Breast epithelium (tissue), 3 donors: ENCODE data around the gene NELL2.

ENCODE experiments used
- POLR2A ChIP-seq: fragments of 450-650 bp; IDR thresholded peaks from one replicate; pipeline ENCODE4 v1.6.1; 2016; ENCODE audit warnings: antibody characterized with exemption, mild to moderate bottlenecking, moderate library complexity
- TF ChIP-seq, protein P1 (sequence below), 3 donors: fragments of 450-650 bp; IDR thresholded peaks; one replicate each; pipeline ENCODE4 v1.5.1; 2016 to 2017; ENCODE audit warnings: antibody characterized with exemption in 3 of 3, mild to moderate bottlenecking in 3 of 3, moderate library complexity in 3 of 3

DNA sequence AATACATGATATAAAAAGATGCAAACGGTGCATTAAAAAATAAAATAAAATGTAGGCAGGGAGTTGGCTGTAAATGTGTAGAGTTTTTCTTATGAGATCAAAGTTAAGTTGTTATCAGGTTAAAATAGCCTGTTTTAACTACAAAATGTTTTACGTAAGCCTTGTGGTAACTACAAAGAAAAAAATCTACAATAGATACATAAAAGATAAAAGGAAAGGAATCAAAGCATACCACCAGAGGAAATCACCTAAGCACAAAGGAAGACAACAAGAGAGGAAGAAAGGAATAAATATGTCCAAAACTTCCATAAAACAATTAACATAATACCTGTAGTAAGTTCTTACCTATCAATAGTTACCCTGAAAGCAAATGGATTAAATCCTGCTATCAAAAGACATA, 12.2 kb downstream of the NELL2 start:
- TF ChIP-seq, protein P1, sequence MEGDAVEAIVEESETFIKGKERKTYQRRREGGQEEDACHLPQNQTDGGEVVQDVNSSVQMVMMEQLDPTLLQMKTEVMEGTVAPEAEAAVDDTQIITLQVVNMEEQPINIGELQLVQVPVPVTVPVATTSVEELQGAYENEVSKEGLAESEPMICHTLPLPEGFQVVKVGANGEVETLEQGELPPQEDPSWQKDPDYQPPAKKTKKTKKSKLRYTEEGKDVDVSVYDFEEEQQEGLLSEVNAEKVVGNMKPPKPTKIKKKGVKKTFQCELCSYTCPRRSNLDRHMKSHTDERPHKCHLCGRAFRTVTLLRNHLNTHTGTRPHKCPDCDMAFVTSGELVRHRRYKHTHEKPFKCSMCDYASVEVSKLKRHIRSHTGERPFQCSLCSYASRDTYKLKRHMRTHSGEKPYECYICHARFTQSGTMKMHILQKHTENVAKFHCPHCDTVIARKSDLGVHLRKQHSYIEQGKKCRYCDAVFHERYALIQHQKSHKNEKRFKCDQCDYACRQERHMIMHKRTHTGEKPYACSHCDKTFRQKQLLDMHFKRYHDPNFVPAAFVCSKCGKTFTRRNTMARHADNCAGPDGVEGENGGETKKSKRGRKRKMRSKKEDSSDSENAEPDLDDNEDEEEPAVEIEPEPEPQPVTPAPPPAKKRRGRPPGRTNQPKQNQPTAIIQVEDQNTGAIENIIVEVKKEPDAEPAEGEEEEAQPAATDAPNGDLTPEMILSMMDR (IDR thresholded peaks at IDR 0.05): no peak
- no peak for TF ChIP-seq POLR2A
